ENCODE results near the gene NDUFC1. TPM values are rescaled to one million over a fixed set of nuclear protein-coding genes. Genes with fewer than 3 reads are reported as not detected.
A peak's percentile ranks its signal among the peaks of the same experiment; 100 is the strongest.

NDUFC1 gene
- total and polyA plus RNA-seq, 9 of the 15 experiments (the other 6 are each of a cell fraction or from before 2014, with no cell fraction given) = 58.9 to 378 (median 120) TPM

GRCh38 chr4:139297001-139297410 lies 5.3 kb downstream of the NDUFC1 start (continued):
- TF ChIP-seq YBX1 (IDR thresholded peaks at IDR 0.05) = no peak
- no peak for TF ChIP-seq ZFX (CRISPR knock-in tag; IDR thresholded peaks at IDR 0.05)
- no peak for TF ChIP-seq MEF2A (IDR thresholded peaks at IDR 0.05; ENCODE audit: control insufficient read depth, low read depth, low read length)
- TF ChIP-seq MAFG (tag; conservative IDR thresholded peaks at IDR 0.05) = peak; percentile 93
- TF ChIP-seq DIDO1 (tag; IDR thresholded peaks at IDR 0.05; ENCODE audit: low read depth) = no peak
- no peak for TF ChIP-seq HNRNPK (IDR thresholded peaks at IDR 0.05; ENCODE audit: low read depth, low read length, poor library complexity, severe bottlenecking)
- TF ChIP-seq MYC (IDR thresholded peaks at IDR 0.05; ENCODE audit: low read depth, low read length) = 0 out of 2 replicates have a peak, but pooled peaks have one; percentile 38
- no peak for TF ChIP-seq MYC (CRISPR knock-in tag; IDR thresholded peaks at IDR 0.05; ENCODE audit: borderline replicate concordance, low read depth)
- no peak for TF ChIP-seq U2AF2 (optimal IDR thresholded peaks at IDR 0.05; ENCODE audit: low read depth, low read length)
- no peak for TF ChIP-seq MTA2 (IDR thresholded peaks at IDR 0.05; ENCODE audit: low read depth)
- TF ChIP-seq, protein P1, sequence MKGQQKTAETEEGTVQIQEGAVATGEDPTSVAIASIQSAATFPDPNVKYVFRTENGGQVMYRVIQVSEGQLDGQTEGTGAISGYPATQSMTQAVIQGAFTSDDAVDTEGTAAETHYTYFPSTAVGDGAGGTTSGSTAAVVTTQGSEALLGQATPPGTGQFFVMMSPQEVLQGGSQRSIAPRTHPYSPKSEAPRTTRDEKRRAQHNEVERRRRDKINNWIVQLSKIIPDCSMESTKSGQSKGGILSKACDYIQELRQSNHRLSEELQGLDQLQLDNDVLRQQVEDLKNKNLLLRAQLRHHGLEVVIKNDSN (CRISPR knock-in tag; IDR thresholded peaks at IDR 0.05) = no peak
- TF ChIP-seq SOX6 (IDR thresholded peaks at IDR 0.05) = no peak; the same call in 1 of the 2 replicates
- no peak for TF ChIP-seq HCFC1 (IDR thresholded peaks at IDR 0.05; ENCODE audit: low read depth, low read length)
- TF ChIP-seq FOXM1 (IDR thresholded peaks at IDR 0.05; ENCODE audit: low read depth) = peak; percentile 62
- no peak for TF ChIP-seq FOXM1 (CRISPR knock-in tag; IDR thresholded peaks at IDR 0.05; ENCODE audit: low read depth)
- TF ChIP-seq TRIM28 (IDR thresholded peaks at IDR 0.05) = peak; percentile 58; the same call in 1 of the 2 replicates
- no peak for TF ChIP-seq ZNF740 (CRISPR knock-in tag; IDR thresholded peaks at IDR 0.05)
- no peak for TF ChIP-seq ZNF740 (tag; IDR thresholded peaks at IDR 0.05)
- peak; percentile 10; the same call in 1 of the 2 replicates for TF ChIP-seq SMARCA4 (IDR thresholded peaks at IDR 0.05)
- TF ChIP-seq HNRNPL (IDR thresholded peaks at IDR 0.05; ENCODE audit: low read depth, low read length) = no peak
- TF ChIP-seq WHSC1 (IDR thresholded peaks at IDR 0.05; ENCODE audit: low read length) = no peak
- TF ChIP-seq HMG20A (CRISPR knock-in tag; conservative IDR thresholded peaks at IDR 0.05) = no peak
- no peak for TF ChIP-seq RERE (CRISPR knock-in tag; IDR thresholded peaks at IDR 0.05; ENCODE audit: borderline replicate concordance)
- TF ChIP-seq, protein P2, sequence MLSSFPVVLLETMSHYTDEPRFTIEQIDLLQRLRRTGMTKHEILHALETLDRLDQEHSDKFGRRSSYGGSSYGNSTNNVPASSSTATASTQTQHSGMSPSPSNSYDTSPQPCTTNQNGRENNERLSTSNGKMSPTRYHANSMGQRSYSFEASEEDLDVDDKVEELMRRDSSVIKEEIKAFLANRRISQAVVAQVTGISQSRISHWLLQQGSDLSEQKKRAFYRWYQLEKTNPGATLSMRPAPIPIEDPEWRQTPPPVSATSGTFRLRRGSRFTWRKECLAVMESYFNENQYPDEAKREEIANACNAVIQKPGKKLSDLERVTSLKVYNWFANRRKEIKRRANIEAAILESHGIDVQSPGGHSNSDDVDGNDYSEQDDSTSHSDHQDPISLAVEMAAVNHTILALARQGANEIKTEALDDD (IDR thresholded peaks at IDR 0.05) = peak; percentile 96

All from K562 (cell line).